GM18511 (cell line): ENCODE data around the gene DGCR6L.
A peak's percentile ranks its signal among the peaks of the same experiment; 100 is the strongest.
"Not testable (repeated sequence)": the region's sequence is repeated elsewhere in the genome, so short reads cannot be mapped to it uniquely, and the experiment has no call there.

ENCODE experiments used
- ATAC-seq: cut with Tn5 transposase; IDR thresholded peaks from one replicate; pipeline ENCODE4 v1.9.1; 2021; ENCODE audit warnings: mild to moderate bottlenecking, moderate library complexity; ENCODE audit not compliant: unreplicated experiment

The DGCR6L gene

GRCh38 chr22:20328569-20328930 is 8.7 kb upstream of the DGCR6L start:
- not testable (repeated sequence) for ATAC-seq

DNA sequence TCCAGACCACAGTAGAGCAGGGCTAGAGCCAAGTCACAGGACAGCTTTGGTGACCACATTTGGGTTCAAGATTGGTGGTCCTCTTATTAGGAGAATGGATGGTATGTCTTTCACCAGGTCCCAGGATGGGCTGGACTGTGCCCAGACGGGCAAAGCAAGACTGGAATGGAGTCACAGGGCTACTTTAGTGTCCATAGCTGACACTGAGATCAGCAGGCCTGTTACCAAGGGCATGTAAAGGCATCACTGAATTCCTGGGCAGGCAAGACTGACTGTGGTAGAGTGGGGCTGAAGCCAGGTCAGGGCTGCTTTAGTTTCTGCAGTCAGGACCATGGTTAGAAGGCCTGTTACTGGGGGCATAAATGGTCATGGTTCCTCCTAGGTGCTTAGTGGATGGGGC is 6.1 kb upstream of the DGCR6L start:
- not testable (repeated sequence) for ATAC-seq

DNA sequence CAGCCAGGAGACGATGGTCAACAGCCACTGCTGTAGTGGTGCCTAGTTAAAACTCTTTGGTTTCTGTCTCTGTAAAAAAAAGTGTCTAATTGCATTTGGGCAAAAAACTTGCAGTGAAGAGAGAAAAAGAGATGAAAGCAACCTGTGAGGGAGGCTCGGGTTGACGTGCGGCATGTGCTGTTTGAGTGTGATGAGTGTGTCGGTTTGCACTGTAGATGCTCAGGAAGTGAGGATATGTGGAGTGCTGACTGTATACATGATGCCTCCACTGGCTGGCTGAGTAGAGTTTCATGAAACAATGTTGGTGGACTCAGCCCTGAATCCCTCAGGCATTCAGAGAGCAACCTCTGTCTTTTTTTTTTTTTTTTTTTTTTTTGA is 4.3 kb upstream of the DGCR6L start:
- ATAC-seq: no peak

GRCh38 chr22:20321552-20322211 is 1.8 kb upstream of the DGCR6L start:
- ATAC-seq: not testable (repeated sequence)

DNA sequence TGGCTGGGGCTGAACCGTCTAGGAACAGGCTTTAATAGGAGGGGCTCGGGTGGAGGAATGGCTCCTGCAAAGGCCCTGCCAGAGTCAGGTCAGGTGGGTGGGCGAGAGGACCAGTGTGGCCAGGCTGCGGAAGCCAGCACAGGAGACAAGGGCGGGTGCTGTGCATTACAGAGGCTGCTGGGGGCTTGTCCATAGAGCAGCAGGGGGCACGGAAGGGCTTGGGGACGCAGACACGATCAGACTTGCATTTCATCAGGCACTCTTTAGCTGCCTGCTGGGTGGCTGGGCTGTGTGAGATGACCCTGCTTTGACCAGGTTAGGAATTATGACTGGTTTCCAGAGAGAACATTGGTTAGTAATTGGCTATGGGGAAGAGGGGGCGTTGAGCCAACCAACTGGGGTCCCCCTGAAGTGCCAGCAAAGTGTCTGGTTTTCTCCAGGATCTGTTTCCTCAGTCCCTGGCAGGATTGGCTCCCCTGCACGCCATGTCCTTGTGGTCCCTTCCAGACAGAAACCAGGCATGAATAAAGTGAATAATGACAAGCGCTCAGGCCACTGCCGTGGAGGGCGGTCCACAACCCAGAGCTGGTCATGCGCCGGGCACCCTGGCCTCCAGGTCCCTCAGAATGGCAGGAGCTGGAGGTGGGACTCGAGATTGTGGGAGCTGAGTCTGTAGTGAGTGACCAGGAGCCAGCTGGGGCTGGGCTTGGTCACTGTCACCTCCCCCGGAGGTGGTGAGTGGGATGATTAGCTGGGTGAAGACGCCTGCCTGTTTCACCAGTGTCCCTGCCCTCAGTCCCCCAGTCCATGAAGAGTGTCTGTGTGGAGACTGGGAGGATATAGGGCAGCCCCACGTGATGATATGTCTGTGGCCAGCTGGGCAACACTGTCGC is 1.0 kb upstream of the DGCR6L start:
- peak; percentile 20 for ATAC-seq

- peak; percentile 15 for ATAC-seq
These were observed 667 bp downstream of the DGCR6L start for GRCh38 chr22:20319041-20319744.

GRCh38 chr22:20318043-20318688 is 1.7 kb downstream of the DGCR6L start:
- not testable (repeated sequence) for ATAC-seq

GRCh38 chr22:20317402-20318042 is 2.3 kb downstream of the DGCR6L start:
- ATAC-seq: not testable (repeated sequence)

DNA sequence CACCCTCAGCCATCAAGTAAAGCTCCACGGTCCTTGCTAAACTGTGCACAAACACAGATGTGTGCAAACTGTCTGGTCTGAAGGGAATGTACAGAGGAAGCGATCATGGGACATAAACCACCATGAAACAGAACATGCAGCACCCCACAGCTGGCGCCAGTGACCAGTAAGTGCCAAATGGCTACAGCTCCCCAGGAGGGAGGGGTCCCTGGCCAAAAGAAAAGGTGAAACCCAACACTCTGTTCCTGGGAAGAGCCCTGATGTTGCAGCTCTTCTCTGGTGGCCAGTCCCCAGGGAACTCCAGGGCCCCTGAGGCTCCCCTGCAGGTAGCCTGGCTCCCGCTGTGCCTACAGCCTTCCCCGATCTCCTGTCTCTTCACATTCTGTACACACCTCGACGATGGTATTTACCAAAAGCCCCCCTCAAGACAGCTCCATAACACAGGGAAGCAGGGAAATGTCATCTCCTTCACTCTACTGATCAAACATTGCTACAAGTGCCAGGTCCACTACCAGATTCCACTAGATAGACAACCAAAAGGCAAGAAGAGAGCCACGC is 2.9 kb downstream of the DGCR6L start:
- no peak for ATAC-seq

DNA sequence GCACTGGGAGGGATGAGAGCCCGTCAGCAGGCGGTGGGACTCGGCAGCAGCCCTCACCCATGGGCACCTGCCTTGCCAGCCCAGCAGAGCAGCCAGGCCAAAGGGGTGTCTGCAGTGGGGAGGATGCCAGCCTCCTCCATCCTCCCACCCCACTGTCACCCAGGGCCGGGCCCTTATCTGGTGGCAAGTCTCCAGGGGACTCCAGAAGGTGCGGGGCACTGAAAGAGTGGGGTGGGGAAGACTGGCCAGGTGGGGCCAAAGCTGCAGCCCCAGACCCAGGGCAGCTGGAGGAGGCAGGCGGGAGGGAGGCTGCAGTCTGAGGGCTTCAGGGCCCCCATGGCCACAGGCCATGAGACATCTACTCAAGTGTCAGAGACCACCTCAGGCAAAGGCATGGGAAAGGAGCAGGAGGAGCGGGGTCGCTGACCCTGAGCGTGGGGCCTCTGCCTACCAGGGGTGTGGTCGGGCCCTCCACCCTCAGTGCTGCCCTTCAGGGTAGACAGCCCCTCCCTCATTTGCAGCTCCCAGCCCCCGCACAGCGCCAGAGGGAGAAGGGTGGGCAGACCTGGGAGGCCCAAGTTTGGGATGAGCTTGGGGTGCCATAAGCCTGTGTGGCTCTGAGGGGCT is 3.5 kb downstream of the DGCR6L start:
- no peak for ATAC-seq

DNA sequence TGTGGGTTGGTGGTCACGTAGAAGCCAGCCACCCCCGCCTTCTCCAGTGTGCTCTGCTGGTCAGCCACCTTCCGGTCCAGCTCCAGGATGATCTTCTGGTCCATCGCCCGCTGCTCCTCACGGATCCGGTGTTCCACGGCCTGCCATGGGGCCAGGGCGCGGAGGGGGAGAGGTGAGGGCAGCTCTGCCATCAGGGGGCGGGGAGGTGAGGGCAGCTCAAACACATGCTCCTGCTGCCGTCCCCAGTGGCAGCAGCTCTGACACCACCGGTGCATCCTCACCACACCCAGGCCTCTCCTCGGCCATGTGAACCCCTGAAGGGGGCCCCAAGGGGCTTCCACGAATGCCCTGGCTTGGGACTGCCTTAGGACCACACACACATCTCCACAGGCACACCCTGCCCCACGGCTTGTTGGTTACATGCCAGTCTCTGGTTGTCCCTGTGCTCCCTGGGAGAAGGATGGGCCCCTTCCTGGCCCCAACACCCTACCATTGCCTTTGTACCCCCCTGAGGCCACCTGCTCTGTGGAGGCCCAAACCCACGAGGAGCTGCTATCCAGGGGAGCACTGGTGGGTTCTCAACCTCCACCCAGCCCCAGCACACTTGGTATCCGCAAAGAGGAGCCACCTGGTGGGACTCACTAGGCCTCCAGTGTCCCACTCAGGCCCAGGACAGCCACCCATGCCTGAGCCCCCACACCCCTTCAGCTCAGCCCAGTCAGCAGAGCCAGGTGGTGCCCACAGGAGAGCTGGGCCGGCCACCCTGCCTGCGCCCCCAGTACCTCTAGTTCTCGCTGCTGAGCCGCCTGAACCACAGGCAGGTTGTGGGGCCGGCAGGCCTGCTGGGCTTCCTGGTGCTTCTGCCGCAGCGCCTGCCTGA is 4.3 kb downstream of the DGCR6L start:
- no peak for ATAC-seq

- not testable (repeated sequence) for ATAC-seq
These were observed 5.0 kb downstream of the DGCR6L start for GRCh38 chr22:20314741-20315336.

DNA sequence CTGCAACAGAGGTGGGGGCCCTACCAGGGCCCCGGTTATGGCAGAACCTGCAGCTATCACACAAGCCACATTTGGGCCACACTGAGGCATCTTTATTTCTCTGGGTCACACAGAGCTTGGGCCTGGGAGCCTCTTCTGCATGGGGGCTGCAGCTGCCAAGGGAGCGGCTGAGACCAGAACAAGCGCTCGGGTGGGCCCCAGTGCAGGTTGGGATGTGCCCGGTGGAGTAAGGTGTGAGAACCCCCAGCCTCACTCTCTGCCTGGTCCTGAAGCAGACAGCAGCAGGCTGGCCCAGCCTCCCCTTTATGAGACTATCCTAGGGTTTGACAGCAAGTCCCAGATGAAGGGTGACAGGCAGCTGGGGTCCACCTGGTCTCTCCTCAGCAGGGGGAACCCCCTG is 5.7 kb downstream of the DGCR6L start:
- ATAC-seq: not testable (repeated sequence)

DNA sequence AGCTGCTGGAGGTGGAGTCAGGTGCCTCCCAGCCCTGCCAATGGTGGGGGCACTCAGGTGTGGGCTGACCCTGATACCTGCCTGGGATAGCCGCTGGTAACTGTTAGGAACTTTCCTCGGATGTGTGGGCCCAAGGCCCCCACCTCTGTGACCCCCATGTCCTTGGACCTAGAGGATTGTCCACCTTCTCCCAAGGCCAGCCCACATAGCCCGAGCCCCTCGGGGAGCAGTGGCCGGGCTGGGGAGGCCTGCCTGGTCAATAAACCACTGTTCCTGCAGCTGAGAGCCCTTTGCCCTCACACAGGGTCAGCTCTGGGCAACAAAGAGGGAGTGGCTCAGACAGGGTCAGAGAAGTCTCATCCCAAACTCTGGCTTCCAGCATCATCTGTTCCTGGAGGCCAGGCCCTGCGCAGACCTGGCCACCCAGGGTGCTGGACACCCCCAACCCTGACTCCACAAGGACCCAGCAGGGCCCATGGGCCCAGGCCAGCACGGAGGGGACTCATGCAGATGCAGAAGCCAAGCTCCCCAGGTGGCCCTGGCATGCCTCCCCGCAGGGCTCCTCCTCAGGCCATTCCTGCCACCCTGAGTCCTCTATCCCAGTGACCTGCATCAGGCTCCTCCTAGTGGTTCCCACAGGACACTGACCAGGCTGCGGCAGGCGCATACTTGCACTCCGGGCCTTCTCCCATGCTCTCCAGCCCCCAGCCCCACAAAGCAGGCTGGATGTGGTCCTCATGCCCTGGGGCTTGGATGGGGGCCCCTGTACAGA is 6.4 kb downstream of the DGCR6L start:
- ATAC-seq: not testable (repeated sequence)

- ATAC-seq: no peak
These were observed 7.3 kb downstream of the DGCR6L start for GRCh38 chr22:20312396-20313191.

DNA sequence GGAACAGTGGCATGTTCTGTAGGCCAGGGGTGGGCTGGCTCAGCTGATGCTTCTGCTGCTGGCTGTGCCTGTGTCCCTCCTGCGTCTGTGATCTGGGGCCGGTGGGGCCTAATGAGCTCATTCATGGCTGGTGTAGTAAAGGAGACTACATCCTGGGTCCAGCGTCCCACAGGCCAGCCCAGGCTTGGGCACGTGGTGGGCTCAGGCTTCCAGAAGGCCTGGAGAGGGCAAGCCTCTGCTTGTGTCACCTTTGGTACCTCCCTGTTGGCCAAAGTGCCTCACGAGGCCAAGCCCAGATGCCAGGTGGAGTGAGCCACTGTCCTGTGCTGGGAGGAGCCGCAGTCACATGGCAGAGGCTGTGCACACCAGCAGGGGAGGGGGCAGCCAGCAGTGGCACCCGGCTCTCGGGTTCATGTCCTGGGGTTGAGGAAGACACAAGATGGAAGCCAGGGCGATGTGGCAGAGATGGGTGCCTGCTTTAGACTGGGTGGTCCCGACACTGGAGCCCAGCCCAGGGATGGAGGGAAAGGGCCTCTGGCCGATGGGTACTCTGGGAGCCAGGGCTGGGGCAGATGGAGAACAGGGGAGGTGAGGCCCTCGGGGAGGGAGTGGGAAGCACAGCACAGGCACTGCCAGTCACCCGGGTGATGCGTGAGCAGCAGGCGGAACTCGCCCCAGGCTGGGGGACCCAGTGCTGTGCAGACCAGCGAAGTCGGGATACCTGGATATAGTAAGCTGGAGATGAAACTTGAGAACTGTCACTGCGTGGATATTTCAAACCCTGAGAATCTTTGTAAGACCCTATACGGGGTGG is 8.4 kb downstream of the DGCR6L start:
- not testable (repeated sequence) for ATAC-seq
